SU-DHL-6 (cell line): ENCODE results near the gene MTCL1.

Experiments
- EZH2phosphoT487 ChIP-seq: fragments of 200-600 bp; sonication (generic), shearing (Covaris generic); conservative IDR thresholded peaks from 2 replicates; pipeline ENCODE4 v1.6.1; 2018; ENCODE audit warnings: mild to moderate bottlenecking, antibody characterized with exemption, low read length, moderate library complexity, mixed read lengths
- TF ChIP-seq, protein P1 (sequence below): fragments of 200-600 bp; sonication (generic); IDR thresholded peaks from one replicate; pipeline ENCODE4 v1.5.1; 2017; ENCODE audit warnings: antibody characterized with exemption, mild to moderate bottlenecking, low read length, moderate library complexity; ENCODE audit not compliant: insufficient read depth, poor library complexity, severe bottlenecking

DNA sequence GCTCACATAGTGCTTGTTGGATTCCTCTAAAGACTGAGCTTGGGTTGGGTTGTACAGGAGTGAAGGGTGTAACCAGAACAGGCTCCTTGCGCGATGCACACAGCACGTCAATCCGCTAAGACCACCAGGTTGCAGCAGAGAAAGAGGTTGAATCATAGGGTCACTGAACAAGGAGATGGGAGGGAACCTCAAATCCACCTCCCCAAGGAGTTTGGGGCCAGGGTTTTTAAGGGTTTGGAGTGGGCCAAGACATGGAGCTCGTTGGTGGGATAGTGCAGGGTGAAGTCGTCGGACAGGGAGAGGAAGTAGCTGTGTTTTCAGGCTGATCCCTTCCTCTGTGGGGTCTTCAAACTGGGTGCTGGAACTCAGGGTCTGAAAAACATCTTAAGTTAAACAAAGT is 20.8 kb upstream of the MTCL1 start:
- TF ChIP-seq, protein P1, sequence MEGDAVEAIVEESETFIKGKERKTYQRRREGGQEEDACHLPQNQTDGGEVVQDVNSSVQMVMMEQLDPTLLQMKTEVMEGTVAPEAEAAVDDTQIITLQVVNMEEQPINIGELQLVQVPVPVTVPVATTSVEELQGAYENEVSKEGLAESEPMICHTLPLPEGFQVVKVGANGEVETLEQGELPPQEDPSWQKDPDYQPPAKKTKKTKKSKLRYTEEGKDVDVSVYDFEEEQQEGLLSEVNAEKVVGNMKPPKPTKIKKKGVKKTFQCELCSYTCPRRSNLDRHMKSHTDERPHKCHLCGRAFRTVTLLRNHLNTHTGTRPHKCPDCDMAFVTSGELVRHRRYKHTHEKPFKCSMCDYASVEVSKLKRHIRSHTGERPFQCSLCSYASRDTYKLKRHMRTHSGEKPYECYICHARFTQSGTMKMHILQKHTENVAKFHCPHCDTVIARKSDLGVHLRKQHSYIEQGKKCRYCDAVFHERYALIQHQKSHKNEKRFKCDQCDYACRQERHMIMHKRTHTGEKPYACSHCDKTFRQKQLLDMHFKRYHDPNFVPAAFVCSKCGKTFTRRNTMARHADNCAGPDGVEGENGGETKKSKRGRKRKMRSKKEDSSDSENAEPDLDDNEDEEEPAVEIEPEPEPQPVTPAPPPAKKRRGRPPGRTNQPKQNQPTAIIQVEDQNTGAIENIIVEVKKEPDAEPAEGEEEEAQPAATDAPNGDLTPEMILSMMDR, result no peak
- TF ChIP-seq EZH2phosphoT487, result no peak
